GM18909 (cell line): ENCODE results near the gene RGCC.
"Not testable (repeated sequence)": the region's sequence is repeated elsewhere in the genome, so short reads cannot be mapped to it uniquely, and the experiment has no call there.

Source experiments
- ATAC-seq: cut with Tn5 transposase; IDR thresholded peaks from one replicate; pipeline ENCODE4 v1.9.1; 2021; ENCODE audit warnings: mild to moderate bottlenecking; ENCODE audit not compliant: unreplicated experiment, poor library complexity

RGCC gene

GRCh38 chr13:41456768-41457588, at the start of gene RGCC:
Gene RGCC, plus strand, starts transcription at chr13:41457550. Its CDS starts 158 bp downstream, at chr13:41457708.
- peak; percentile 67 for ATAC-seq

GRCh38 chr13:41408121-41408520, 49.2 kb upstream of the RGCC start:
- no peak for ATAC-seq

GRCh38 chr13:41408746-41409145, 48.6 kb upstream of the RGCC start:
- ATAC-seq = no peak

- ATAC-seq = no peak
Measured at GRCh38 chr13:41409611-41410010, 47.7 kb upstream of the RGCC start.

GRCh38 chr13:41411060-41411459, 46.3 kb upstream of the RGCC start:
- no peak for ATAC-seq

- ATAC-seq = no peak
Measured at GRCh38 chr13:41411522-41411921, 45.8 kb upstream of the RGCC start.

- no peak for ATAC-seq
Measured at GRCh38 chr13:41413872-41414271, 43.5 kb upstream of the RGCC start.

GRCh38 chr13:41416276-41416675, 41.1 kb upstream of the RGCC start:
- ATAC-seq = no peak

GRCh38 chr13:41418027-41418426, 39.3 kb upstream of the RGCC start:
- ATAC-seq = no peak

- ATAC-seq = no peak
Measured at GRCh38 chr13:41418731-41419130, 38.6 kb upstream of the RGCC start.

GRCh38 chr13:41419206-41419605, 38.1 kb upstream of the RGCC start:
- no peak for ATAC-seq

- no peak for ATAC-seq
Measured at GRCh38 chr13:41420146-41420545, 37.2 kb upstream of the RGCC start.

- ATAC-seq = not testable (repeated sequence)
Measured at GRCh38 chr13:41421330-41421729, 36.0 kb upstream of the RGCC start.

GRCh38 chr13:41421983-41422382, 35.4 kb upstream of the RGCC start:
- not testable (repeated sequence) for ATAC-seq

GRCh38 chr13:41423259-41423658, 34.1 kb upstream of the RGCC start:
- not testable (repeated sequence) for ATAC-seq

GRCh38 chr13:41424675-41425074, 32.7 kb upstream of the RGCC start:
- not testable (repeated sequence) for ATAC-seq

- no peak for ATAC-seq
Measured at GRCh38 chr13:41426047-41426446, 31.3 kb upstream of the RGCC start.

- ATAC-seq = no peak
Measured at GRCh38 chr13:41427666-41428065, 29.7 kb upstream of the RGCC start.

- ATAC-seq = no peak
Measured at GRCh38 chr13:41428155-41428554, 29.2 kb upstream of the RGCC start.

GRCh38 chr13:41434030-41434429, 23.3 kb upstream of the RGCC start:
- ATAC-seq = not testable (repeated sequence)

GRCh38 chr13:41434831-41435520, 22.4 kb upstream of the RGCC start:
- ATAC-seq = no peak

GRCh38 chr13:41443969-41444368, 13.4 kb upstream of the RGCC start:
- ATAC-seq = no peak
